Hypothalamus (tissue), 51 donors: ENCODE data around the gene ASIC2.

Source experiments
- DNase-seq, 51 donors: peaks; one replicate each; lab custom pipeline; 2025; lab: John Stamatoyannopoulos, UW

ASIC2 gene

DNA sequence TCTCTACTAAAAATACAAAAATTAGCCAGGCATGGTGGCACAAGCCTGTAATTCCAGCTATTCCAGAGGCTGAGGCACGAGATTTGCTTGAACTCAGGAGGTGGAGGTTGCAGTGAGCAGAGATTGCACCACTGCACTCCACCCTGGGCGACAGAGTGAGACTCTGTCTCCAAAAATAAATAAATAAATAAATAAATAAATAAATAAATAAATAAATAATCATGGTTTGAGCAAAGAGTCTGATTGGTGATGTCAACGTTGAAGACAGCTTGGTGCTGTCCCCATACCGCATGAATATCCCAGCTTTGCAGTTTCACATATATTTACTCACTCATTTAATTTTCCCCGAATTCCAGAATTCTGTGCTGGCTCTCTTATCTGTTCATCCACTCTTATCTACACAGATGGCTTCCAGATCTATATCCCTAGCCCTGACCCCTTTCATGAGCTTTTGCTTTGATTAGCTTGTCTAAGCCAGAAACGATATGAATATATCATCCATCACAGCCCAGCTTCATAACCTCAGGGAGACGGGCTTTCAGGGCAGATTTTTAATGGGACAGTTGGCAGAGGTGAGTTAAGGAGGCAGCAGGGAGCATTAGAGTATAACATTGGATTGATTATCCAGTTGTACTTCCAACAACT, 210.4 kb downstream of the ASIC2 start:
- no peak for DNase-seq

DNA sequence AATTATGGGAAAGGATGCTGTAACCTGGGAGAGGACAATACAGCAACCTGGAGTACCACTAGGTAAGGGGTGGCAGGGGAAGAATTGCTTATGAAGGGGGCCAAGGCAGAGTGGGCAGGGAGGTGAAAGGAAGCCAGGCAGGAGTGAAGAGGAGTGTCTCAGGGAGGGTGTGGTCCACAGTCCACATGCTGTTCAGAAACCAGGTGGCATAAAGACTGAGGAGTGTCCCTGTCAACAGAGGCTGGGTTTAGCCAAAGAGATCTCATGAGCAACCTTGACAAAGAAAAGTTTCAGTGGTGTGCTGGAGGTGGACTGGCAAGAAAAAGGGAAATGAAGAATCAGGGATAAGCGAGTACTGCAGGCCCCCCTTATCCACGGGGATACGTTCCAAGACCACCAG, 213.0 kb downstream of the ASIC2 start:
- DNase-seq = no peak

DNA sequence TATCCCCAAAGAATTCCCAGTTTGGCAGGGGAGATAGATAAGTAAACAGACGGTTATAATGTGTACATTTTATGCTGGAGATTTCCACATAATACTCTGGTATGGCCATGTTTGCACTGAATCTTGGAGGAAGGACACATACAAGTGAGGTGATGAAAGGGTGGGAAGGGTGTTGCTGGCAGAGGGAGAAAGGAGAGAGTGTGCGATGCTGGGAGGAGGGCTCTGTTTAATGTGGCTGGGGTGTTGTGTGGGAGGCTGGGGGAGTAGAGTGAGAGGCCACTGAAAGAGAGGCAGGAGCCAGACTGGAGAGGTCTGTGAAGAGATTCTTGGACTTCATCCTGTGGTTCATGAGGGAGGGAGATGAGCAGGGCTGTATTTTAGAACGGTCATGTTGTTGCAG, 213.9 kb downstream of the ASIC2 start:
- no peak for DNase-seq

DNA sequence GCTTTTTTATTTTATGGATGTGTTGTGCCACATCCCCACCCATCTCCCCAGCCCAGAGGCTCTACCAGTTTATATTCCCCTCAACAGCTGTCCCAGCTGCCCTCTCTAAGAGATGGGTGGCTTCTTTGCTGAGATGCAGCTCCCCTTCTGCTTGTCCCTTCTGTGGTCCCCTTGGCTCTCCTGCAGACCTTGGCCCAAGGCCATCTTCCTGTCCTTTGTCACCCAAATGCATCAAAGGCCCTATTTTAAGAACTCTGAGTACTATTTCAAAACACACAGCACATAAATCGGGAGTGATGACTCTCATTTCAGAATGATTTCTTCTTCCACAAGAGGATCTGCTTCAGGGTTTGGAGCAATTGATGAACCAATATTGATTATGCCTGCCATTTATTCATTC, 216.1 kb downstream of the ASIC2 start:
- DNase-seq = peak in 1 of 51 donors; percentile 4

DNA sequence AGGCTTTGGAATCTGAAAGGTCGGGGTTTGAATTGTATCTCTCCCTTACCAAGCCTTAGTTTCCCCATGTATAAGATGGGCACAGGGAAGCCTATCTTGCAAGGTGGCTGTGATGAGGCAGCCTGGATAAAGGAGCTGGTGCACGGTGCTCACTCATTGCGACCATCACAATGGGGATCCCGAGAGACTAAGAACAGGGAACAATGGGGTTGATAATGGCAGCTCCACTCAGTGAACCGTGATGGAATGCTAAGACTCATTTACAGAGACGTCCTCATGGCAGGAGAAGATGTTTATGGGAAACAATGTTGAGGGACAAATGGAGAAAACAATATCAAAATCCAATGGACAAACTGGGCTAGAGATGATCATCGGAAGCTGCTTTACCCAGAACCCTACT, 219.7 kb downstream of the ASIC2 start:
- no peak for DNase-seq

DNA sequence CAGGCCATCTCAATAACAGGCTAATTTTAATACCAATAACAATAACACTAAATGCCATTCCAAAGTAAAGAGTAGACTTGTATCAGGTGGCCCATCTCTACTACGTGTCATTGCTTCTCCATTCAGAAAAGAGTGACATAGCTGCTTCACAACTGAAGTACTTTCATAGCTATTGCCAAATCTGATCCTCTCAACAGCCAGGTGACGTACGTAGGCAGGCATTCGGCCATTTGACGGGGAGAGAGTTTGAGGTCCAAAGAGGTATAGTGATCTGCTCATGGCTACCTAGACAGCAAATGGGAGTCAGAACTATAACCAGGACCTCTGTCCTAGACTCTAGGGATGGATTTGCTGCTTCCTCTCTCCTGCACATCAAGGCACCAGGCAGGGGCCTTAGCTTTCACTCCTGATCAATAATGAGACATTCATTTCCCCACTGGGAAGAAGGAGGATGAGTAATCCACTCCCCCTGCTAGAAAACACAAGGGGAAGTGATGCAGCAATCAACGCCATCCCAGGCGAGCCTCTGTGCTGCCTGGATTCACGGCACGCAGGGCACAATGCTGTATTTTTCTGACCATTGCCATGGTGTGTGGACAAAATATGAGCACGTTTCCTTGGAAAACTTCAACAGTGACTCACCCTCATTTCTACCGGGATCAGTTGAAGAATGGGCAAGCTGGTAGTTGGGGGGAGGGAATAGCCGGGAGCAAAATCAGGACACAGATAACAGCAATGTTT, 220.5 kb downstream of the ASIC2 start:
- peak in 1 of 51 donors; percentile 9 for DNase-seq

DNA sequence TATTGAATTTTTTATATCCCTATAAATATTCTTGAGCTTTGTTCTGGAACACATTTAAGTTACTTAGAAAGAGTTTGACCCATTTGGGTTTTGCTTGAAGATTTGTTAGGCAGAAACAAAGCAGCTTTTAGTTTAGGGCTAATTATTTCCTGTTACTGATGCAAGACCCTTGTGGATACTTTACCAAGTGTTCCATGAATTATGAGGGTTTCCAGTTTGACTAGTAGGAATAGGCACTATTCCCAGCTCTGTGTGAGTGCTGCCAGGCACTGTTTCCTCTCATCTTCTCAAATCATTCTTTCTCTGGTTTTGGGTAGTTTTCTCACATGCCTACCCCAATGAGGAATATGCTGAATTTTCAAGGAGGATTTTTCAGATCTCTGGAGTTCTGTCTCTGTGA, 221.4 kb downstream of the ASIC2 start:
- no peak for DNase-seq

DNA sequence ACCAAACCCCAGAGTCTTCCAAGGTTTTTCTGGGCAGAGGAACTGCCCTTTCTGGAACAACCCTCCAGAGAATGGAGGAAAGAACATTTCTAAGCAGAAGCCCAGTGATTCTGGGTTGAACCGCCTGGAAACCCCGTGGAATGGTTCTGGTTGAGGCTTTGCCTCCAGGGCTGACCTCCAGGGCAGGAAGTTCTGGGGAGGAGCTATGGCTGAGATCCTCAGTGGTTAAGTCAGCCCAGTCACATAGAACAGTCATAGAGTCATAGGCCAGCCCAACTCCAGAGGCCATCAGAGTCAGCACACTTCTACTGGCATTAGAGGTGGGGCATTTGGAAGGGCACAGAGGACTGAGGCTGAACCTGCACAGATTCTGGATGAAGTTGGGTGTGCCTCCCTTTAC, 235.5 kb downstream of the ASIC2 start:
- DNase-seq = no peak

DNA sequence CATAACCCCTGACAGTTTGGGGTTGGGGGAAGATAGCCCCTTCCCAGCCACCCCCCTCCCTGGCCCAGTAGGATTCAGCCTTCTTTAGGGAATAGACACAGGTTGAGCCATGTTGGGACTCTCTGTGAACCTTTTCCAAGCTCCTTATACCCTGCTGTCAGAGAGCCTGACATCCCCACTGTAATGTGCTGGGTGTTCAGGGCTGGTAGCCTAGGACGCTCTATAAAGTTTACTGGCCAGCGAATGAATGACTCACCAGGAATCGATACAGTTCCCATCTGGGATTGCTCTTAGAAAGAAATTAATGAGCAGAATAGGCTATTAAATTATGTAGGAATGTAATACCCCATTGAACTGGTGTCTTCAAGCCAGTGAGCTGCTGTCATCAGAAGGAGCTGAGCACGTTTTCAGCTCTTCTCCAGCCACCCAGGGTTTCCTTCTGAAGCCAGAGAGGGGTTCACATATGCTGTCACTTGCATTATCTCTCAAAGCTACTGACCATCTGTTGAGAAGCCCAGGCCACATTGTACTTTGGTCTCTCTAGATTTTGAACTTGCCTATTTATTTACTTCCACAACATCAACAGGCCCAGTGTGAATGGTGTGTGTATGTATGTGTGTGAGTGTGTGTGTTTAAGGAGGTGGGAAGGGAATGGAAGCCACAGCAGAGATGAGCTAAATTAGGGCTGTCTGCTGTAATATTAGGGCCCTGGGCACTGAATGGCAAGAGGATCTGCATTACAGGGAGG, 236.5 kb downstream of the ASIC2 start:
- DNase-seq = no peak

DNA sequence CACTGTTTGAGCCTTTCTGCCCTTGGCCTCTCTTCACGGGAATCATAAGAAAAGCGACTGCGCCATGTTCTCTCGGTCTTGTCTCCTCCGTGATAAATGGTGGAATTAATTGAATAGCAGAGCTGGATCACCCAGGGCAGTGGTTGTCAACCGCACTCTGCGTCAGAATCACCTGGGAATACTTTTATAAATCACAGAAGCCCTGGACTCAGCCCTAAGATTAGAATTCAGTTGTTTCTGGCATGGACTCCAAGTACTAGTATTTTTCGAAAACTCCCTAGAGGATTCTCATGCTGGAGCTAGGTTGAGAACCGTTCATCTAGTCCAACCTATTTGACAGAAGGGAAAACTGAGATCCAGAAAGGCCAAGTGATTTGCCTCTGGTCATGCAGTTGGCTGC, 237.3 kb downstream of the ASIC2 start:
- no peak for DNase-seq

DNA sequence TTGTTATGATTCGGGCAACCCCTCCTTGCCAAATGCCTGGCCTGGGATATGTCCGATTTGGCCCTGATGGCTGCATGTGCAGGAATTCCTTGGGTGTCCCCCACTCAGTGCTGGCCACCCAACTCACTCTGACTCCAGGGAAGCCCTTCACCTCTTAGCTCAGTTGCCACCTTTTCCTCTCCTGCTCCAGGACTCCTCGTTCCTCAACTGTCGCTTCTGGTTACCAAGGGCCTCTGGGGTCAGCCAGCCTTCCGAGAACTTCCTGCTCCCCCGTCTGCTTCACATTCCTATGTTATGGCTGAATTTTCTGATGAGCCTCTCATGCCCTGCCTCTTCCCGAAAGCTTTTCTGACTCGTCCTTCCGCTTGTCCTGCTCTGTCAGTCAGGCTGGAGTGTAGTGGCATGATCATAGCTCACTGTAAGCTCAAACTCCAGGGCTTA, 237.9 kb downstream of the ASIC2 start:
- DNase-seq = no peak

DNA sequence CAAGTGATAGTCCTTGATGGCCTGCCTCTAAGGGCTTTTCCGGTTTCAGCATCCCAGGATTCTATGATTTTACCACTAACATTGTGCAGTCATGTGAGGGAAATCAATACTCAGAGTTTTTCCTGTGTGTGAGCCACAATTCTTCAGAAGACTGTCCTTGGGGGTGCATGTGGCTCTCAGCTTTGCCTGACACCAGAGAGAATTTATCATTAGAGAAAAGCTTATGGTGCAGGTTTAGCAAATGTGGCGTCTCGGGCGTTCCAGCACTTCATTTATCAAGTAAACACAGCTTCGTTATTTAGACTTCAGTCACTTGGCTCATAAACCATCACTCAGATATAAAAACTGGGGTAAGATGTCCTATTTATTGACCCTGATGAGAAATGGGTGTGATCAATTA, 238.7 kb downstream of the ASIC2 start:
- no peak for DNase-seq

DNA sequence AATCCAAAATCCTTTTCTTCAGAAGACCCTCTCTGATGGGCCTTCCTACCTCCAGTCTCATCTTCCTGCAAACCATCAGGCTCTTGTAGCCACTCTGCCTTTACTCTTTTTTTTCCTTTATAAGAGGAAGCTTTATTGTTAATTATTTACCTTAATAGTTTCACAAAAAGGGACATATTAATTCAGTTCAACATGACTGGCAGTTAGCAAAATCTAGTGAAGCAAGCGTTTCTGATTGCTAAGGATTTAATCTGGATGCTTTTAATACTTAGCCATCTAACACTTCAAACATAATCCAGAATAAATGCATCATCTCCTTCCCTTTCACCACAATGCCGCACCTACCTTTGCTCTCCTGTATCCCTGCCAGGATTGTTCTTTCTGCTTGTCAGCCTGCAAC, 239.4 kb downstream of the ASIC2 start:
- DNase-seq = no peak

DNA sequence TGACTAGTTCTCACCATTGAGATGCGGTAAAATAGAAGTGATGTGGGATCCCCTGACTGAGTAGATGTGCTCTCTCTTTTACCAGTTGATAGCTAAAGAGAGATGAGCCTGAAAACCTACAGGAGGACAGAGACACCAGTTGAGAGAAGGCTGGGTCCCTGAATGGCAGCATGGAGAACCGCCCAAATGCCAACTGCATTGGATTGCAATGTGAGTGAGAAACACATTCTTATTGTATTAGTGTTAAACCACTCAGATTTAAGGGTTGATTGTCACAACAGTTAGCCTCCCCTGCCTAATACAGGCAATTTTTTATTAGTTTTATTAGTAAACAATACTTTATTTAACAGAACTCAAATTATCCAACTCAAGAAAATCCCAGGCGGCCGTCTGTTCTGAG, 240.2 kb downstream of the ASIC2 start:
- no peak for DNase-seq

DNA sequence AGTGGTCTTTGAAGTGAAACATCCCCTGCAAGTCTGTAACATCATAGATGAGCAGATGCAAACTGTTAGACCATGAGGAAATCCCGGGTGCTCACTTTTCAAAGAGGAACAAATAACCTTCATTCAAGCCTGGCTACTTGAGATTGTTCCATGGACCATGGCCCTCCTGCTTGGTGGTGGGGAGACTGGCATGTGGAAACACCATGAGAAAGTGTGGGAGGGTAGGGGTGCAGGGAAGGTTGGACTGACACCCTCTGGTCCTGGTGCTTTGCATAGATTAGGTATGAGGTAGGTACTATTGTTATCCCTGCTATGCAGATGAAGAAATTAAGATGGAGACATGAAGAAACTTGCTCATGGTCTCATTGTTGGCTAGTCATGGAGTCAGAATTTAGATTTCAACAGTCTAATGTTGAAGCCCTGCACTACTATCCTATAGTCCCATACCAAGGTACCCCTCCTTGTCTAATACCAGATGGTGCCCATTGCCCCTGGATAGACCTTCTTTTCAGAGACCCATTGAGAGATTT, 242.4 kb downstream of the ASIC2 start:
- DNase-seq = no peak

DNA sequence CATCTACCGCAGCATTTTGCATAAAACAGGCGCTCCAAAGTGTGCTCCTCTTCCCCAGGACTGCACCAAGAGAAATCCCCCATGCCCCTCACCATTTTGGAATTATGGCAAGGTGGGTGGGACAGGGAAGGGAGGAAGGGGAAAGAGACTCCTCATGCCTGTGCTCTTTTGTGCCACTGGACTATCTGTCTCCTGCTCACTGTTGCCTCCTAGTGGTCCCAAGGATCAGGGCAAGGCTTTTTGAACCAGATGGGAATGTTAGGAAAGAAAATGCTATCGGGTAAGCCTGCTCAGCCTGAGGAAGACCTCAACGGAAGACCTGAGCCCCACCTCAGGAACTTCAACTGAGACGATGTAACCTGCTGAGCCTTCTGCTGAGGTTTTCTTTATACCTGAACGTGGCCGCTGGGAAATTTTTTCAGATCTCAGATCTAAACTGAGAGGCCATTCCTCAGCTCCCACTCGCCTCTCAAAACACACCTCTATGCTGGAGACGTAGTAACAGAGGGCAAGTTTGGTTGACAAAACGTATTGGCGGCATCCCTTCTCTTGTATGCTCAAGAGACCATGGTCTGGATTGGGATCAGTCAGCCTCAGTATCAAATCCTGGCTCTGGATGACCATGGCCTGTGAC, 243.2 kb downstream of the ASIC2 start:
- DNase-seq = peak in 7 of 51 donors; percentile 1 to 41 (median 15)

DNA sequence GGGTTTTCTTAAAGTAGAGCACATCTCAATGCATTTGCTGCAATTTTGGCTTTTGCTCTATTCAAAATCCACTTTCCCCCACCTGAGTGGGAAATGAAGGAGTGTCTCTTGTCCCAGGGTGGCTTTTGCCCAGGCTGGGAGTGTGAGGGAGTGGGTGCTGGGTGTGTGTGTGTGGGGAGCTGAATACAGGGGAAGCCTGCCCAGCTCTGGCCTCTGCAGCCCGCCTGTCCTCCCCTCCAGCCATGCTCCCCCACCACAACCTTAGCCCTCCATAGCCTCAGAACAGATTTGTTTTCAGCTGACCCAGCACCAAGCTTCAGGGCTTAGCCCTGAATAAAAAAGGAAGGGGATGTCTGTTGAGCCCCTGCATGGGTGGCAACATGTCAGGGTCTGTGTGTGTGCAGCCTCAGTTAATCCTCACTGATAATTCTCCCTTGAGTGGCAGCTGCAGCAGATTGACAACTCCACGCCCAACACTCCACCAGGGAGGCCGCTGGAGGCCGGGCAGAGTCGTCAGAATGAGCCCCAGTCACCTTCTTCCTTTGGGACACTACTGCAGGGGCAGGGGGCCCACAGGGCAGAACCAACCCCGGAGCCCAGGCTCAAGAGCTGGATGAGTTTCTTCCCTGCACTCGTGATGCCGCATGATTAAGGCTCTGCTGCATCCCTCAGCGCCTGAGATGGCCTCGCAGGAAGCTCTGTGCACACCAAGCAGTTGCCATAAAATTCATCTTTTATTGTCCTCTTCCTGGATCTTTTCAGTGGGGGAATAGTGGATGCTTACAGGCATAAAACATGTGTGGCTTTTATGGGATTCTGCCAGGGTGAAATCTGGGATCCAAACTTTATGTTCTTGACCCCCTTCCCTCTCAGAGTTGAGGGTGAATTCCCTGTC, 246.5 kb downstream of the ASIC2 start:
- no peak for DNase-seq

DNA sequence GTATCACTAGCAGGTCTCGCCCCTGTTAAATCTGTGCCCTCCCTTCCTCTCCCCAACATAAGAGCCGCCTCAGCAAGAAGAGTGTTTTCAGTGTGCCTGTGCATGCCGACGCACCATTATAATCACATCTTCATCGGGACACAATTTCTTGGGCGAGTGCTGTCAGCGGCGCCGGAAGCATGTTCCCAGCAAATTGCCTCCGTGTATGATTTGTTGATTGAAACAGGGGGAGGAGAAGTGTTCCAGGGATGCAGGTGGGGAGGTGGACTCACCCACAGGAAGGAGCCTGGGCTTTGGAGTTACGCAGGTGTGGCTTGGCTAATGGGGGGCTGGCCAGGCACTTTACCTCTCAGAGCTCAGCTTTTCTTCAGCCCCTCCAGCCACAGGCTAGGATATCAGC, 247.9 kb downstream of the ASIC2 start:
- no peak for DNase-seq

DNA sequence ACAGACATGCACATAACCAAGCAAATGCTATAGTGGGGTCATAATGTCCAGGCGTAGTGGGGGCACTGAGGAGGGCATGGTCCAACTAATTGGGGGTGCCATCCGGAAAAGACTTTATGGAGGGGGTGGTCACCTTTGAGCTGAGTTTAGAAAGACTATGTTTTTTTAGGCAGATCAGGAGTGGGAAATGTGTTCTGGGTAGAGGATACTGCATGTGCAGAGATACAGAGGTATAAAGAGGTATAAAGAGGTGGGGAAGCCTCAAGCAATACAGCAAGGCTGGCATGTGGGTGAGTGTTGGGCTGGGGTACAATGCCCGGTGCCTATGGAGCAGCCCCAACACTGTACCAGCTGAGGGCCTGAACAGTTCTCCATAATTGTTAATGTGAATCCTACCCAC, 248.3 kb downstream of the ASIC2 start:
- DNase-seq = no peak

DNA sequence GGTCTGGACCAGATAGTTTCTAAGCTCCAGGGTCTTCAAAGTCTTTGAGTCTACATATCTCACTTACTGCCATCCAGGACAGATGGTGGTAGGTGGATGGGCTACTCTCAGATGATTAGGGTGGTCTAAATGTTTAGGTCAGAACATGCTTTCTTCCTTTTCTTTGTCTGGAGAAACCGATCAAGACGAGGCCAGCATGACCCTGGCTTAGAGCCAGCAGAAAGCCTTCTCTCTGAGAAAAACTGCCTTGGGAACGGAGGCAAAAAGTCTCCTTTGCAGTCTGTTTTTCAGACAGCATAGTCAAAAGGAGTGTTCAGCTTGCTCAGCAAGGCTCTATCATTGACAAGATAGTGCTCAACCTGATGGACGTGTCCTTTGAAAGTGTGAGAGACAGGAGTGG, 252.6 kb downstream of the ASIC2 start:
- no peak for DNase-seq
